ENCODE results near the gene C1QTNF9B. TPM values are rescaled to one million over a fixed set of nuclear protein-coding genes. Genes with fewer than 3 reads are reported as not detected.

C1QTNF9B gene
- total and polyA plus RNA-seq, 4 donors: 0.08 to 0.24 TPM; not detected in 2

DNA sequence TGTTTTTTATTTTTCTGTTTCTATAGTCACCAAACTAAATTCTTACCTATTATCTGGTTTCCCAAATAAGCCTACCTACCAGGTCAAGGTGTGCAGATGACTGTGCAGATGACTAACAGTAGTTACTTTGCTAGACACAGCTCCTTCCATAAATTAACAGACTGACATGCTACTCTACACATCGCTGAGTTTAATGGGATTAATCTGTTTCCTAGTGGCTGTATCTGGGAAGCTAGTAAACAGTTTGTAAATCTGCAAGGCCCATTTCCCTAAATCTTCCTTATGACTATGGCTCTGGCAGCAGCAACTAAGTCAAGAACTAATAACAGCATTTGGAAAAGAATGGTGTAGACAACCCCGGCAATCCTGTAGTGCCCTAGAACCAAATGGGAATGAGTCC is 36.0 kb downstream of the C1QTNF9B start:
- no peak for DNase-seq (ENCODE audit: low spot score)
- H3K36me3 ChIP-seq (ENCODE audit: control insufficient read depth in 4 of 4, insufficient read depth in 3 of 4, low read depth in 1 of 4, low read length in 3 of 4): no peaks in the 10 kb centered on the region
- no peak overlapping the region for H3K27ac ChIP-seq (ENCODE audit: low read depth in 1 of 2, low read length in 2 of 2)
- no peaks in the 10 kb centered on the region for H3K4me1 ChIP-seq (ENCODE audit: control insufficient read depth in 4 of 4, insufficient read depth in 4 of 4, low read length in 3 of 4)
- no peaks in the 10 kb centered on the region for H3K27me3 ChIP-seq (ENCODE audit: control insufficient read depth in 4 of 4, insufficient read depth in 4 of 4, low read length in 3 of 4)
- TF ChIP-seq GABPA (IDR thresholded peaks at IDR 0.05 in 1 of 2, conservative IDR thresholded peaks at IDR 0.05 in 1 of 2): no peak
- TF ChIP-seq, protein P1, sequence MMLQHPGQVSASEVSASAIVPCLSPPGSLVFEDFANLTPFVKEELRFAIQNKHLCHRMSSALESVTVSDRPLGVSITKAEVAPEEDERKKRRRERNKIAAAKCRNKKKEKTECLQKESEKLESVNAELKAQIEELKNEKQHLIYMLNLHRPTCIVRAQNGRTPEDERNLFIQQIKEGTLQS (IDR thresholded peaks at IDR 0.05): no peak
- no peak for TF ChIP-seq RXRA (IDR thresholded peaks at IDR 0.05)
- TF ChIP-seq TAF1 (conservative IDR thresholded peaks at IDR 0.05): no peak
- WGBS: 95% methylated on average over 2 of the region's 2 CpGs
- no peaks in the 10 kb centered on the region for H3K9me3 ChIP-seq (ENCODE audit: control insufficient read depth in 4 of 4, low read length in 3 of 4)
- no peak overlapping the region for H3K4me3 ChIP-seq (ENCODE audit: low read depth in 1 of 3, low read length in 3 of 3)
- no peak overlapping the region for H3K9ac ChIP-seq (ENCODE audit: low read depth in 1 of 2, low read length in 2 of 2)

DNA sequence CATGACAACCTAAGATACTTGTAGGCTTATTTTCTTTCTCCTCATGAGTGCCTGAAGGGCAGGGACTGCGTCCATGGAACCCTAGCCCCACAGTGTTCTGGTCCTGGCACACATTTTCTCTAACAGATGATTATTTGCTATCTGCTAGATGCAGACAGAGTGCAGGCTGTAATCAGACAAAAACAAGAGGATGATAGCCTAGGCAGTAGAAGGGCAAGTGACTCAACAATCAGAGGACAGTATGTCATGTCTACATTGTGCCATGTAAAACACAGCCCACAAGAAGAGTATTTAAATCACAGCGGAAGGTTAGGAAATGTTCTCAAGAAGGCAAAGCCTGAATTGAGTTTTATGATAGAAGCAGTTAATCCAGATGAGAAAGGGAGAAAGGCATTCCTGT is 37.4 kb downstream of the C1QTNF9B start:
- no peaks in the 10 kb centered on the region for H3K4me1 ChIP-seq (ENCODE audit: control insufficient read depth in 4 of 4, insufficient read depth in 4 of 4, low read length in 3 of 4)
- no peaks in the 10 kb centered on the region for H3K36me3 ChIP-seq (ENCODE audit: control insufficient read depth in 4 of 4, insufficient read depth in 3 of 4, low read depth in 1 of 4, low read length in 3 of 4)
- no peak for DNase-seq (ENCODE audit: low spot score)
- H3K9me3 ChIP-seq (ENCODE audit: control insufficient read depth in 4 of 4, low read length in 3 of 4): no peaks in the 10 kb centered on the region
- 100% methylated on average over 2 of the region's 2 CpGs for WGBS
- no peaks in the 10 kb centered on the region for H3K27me3 ChIP-seq (ENCODE audit: control insufficient read depth in 4 of 4, insufficient read depth in 4 of 4, low read length in 3 of 4)
- no peak overlapping the region for H3K9ac ChIP-seq (ENCODE audit: low read depth in 1 of 2, low read length in 2 of 2)
- TF ChIP-seq, protein P2, sequence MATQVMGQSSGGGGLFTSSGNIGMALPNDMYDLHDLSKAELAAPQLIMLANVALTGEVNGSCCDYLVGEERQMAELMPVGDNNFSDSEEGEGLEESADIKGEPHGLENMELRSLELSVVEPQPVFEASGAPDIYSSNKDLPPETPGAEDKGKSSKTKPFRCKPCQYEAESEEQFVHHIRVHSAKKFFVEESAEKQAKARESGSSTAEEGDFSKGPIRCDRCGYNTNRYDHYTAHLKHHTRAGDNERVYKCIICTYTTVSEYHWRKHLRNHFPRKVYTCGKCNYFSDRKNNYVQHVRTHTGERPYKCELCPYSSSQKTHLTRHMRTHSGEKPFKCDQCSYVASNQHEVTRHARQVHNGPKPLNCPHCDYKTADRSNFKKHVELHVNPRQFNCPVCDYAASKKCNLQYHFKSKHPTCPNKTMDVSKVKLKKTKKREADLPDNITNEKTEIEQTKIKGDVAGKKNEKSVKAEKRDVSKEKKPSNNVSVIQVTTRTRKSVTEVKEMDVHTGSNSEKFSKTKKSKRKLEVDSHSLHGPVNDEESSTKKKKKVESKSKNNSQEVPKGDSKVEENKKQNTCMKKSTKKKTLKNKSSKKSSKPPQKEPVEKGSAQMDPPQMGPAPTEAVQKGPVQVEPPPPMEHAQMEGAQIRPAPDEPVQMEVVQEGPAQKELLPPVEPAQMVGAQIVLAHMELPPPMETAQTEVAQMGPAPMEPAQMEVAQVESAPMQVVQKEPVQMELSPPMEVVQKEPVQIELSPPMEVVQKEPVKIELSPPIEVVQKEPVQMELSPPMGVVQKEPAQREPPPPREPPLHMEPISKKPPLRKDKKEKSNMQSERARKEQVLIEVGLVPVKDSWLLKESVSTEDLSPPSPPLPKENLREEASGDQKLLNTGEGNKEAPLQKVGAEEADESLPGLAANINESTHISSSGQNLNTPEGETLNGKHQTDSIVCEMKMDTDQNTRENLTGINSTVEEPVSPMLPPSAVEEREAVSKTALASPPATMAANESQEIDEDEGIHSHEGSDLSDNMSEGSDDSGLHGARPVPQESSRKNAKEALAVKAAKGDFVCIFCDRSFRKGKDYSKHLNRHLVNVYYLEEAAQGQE (IDR thresholded peaks at IDR 0.05): no peak
- no peak for TF ChIP-seq SP1 (IDR thresholded peaks at IDR 0.05)
- no peak for TF ChIP-seq EGR1 (IDR thresholded peaks at IDR 0.05; ENCODE audit: low read depth in 2 of 2)
- TF ChIP-seq, protein P3, sequence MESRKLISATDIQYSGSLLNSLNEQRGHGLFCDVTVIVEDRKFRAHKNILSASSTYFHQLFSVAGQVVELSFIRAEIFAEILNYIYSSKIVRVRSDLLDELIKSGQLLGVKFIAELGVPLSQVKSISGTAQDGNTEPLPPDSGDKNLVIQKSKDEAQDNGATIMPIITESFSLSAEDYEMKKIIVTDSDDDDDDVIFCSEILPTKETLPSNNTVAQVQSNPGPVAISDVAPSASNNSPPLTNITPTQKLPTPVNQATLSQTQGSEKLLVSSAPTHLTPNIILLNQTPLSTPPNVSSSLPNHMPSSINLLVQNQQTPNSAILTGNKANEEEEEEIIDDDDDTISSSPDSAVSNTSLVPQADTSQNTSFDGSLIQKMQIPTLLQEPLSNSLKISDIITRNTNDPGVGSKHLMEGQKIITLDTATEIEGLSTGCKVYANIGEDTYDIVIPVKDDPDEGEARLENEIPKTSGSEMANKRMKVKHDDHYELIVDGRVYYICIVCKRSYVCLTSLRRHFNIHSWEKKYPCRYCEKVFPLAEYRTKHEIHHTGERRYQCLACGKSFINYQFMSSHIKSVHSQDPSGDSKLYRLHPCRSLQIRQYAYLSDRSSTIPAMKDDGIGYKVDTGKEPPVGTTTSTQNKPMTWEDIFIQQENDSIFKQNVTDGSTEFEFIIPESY (IDR thresholded peaks at IDR 0.05): no peak
- TF ChIP-seq RAD21 (IDR thresholded peaks at IDR 0.05): no peak
- TF ChIP-seq HNF4A (conservative IDR thresholded peaks at IDR 0.05): no peak
- TF ChIP-seq YY1 (IDR thresholded peaks at IDR 0.05): no peak
- no peak overlapping the region for H3K4me3 ChIP-seq (ENCODE audit: low read depth in 1 of 3, low read length in 3 of 3)
- H3K27ac ChIP-seq (ENCODE audit: low read depth in 1 of 2, low read length in 2 of 2): no peak overlapping the region

DNA sequence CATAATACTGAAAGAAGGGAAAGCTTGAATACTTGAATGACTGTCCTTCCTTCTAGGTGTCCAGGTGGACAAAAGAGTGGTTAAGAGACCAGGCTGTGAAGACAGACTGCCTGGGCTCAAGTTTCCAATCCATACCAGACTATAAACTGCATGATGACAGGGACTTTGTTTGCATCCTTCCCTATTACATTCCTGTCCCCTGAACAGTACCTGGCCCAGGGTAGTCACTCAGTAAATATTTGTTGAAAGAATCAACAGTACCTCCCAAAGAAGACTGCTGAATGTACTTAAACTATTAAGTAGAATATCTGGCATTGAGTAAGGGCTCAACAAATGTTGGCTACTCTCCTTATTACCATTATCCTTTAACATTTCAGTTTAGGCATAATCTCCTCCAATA is 37.8 kb downstream of the C1QTNF9B start:
- Histone ChIP-seq H3K4me3 (ENCODE audit: low read depth in 1 of 3, low read length in 3 of 3) (no peak overlapping the region), H3K27me3 (ENCODE audit: control insufficient read depth in 4 of 4, insufficient read depth in 4 of 4, low read length in 3 of 4) (no peaks in the 10 kb centered on the region), H3K4me1 (ENCODE audit: control insufficient read depth in 4 of 4, insufficient read depth in 4 of 4, low read length in 3 of 4) (no peaks in the 10 kb centered on the region), H3K9ac (ENCODE audit: low read depth in 1 of 2, low read length in 2 of 2) (no peak overlapping the region), H3K27ac (ENCODE audit: low read depth in 1 of 2, low read length in 2 of 2) (no peak overlapping the region), H3K36me3 (ENCODE audit: control insufficient read depth in 4 of 4, insufficient read depth in 3 of 4, low read depth in 1 of 4, low read length in 3 of 4) (no peaks in the 10 kb centered on the region), H3K9me3 (ENCODE audit: control insufficient read depth in 4 of 4, low read length in 3 of 4) (no peaks in the 10 kb centered on the region)
- DNase-seq (ENCODE audit: low spot score): no peak
- TF ChIP-seq, protein P4, sequence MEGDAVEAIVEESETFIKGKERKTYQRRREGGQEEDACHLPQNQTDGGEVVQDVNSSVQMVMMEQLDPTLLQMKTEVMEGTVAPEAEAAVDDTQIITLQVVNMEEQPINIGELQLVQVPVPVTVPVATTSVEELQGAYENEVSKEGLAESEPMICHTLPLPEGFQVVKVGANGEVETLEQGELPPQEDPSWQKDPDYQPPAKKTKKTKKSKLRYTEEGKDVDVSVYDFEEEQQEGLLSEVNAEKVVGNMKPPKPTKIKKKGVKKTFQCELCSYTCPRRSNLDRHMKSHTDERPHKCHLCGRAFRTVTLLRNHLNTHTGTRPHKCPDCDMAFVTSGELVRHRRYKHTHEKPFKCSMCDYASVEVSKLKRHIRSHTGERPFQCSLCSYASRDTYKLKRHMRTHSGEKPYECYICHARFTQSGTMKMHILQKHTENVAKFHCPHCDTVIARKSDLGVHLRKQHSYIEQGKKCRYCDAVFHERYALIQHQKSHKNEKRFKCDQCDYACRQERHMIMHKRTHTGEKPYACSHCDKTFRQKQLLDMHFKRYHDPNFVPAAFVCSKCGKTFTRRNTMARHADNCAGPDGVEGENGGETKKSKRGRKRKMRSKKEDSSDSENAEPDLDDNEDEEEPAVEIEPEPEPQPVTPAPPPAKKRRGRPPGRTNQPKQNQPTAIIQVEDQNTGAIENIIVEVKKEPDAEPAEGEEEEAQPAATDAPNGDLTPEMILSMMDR (IDR thresholded peaks at IDR 0.05; ENCODE audit: low read depth, low read length, missing input control): no peak
- no peak for TF ChIP-seq GABPA (IDR thresholded peaks at IDR 0.05 in 1 of 2, conservative IDR thresholded peaks at IDR 0.05 in 1 of 2)
- TF ChIP-seq RAD21 (IDR thresholded peaks at IDR 0.05): no peak
- no peak for TF ChIP-seq HNF4G (IDR thresholded peaks at IDR 0.05)
- TF ChIP-seq, protein P1 (IDR thresholded peaks at IDR 0.05): no peak
- no peak for TF ChIP-seq SP1 (IDR thresholded peaks at IDR 0.05)
- TF ChIP-seq HNF4A (conservative IDR thresholded peaks at IDR 0.05): no peak
- no peak for TF ChIP-seq FOXA1 (IDR thresholded peaks at IDR 0.05)
- TF ChIP-seq FOXA2 (IDR thresholded peaks at IDR 0.05): no peak
- TF ChIP-seq NR2F2 (IDR thresholded peaks at IDR 0.05): no peak
- TF ChIP-seq RXRA (IDR thresholded peaks at IDR 0.05): no peak
- TF ChIP-seq, protein P3 (IDR thresholded peaks at IDR 0.05): no peak
- no peak for TF ChIP-seq JUND (IDR thresholded peaks at IDR 0.05)
- TF ChIP-seq, protein P5, sequence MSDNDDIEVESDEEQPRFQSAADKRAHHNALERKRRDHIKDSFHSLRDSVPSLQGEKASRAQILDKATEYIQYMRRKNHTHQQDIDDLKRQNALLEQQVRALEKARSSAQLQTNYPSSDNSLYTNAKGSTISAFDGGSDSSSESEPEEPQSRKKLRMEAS (IDR thresholded peaks at IDR 0.05): no peak

Data from liver (tissue), 9 donors.